K562 (cell line): ENCODE results near the gene FAM20B. TPM values are rescaled to one million over a fixed set of nuclear protein-coding genes. Genes with fewer than 3 reads are reported as not detected.

Source experiments
- FOS ChIP-seq: IDR thresholded peaks from 3 replicates; pipeline ENCODE4 v1.6.1; 2011; ENCODE audit not compliant: insufficient read length; ENCODE audit errors: extremely low read depth
- GTF2A2 ChIP-seq: IDR thresholded peaks from 2 replicates; pipeline ENCODE4 v1.6.1; 2016; ENCODE audit warnings: mild to moderate bottlenecking, missing genetic modification characterization, missing compliant biosample characterization
- KDM2B ChIP-seq: fragments of 250-450 bp; sonication (Bioruptor Pico); IDR thresholded peaks from 2 replicates; pipeline ENCODE4 v1.8.0; 2021; ENCODE audit warnings: mild to moderate bottlenecking, moderate library complexity
- LEF1 ChIP-seq: fragments of 450-650 bp; IDR thresholded peaks from 2 replicates; pipeline ENCODE4 v1.6.1; 2016; ENCODE audit warnings: mild to moderate bottlenecking
- MTA2 ChIP-seq: fragments of 450-650 bp; IDR thresholded peaks from 2 replicates; pipeline ENCODE4 v1.6.1; 2016; ENCODE audit warnings: low read depth
- NCOA1 ChIP-seq: fragments of 450-650 bp; IDR thresholded peaks from 2 replicates; pipeline ENCODE4 v1.6.1; 2016; ENCODE audit warnings: low read depth
- NCOA2 ChIP-seq, 2 experiments: fragments of 450-650 bp; IDR thresholded peaks; 2 replicates each; pipeline ENCODE4 v1.6.1; 2018; ENCODE audit warnings: mild to moderate bottlenecking in 2 of 2, moderate library complexity in 1 of 2; ENCODE audit not compliant: partially characterized antibody in 2 of 2
- NFIX ChIP-seq: fragments of 250-450 bp; sonication (Bioruptor Pico); IDR thresholded peaks from 2 replicates; pipeline ENCODE4 v1.4.0; 2020; ENCODE audit warnings: low read depth, mild to moderate bottlenecking, moderate library complexity
- PYGO2 ChIP-seq: fragments of 450-650 bp; IDR thresholded peaks from 2 replicates; pipeline ENCODE4 v1.6.1; 2016; ENCODE audit warnings: mild to moderate bottlenecking, missing genetic modification characterization, moderate library complexity, missing compliant biosample characterization
- SIX5 ChIP-seq, 2 experiments: IDR thresholded peaks; 2 replicates each; pipeline ENCODE4 v1.6.1; 2011; ENCODE audit warnings: low read length in 2 of 2, borderline replicate concordance in 1 of 2, low read depth in 1 of 2, mild to moderate bottlenecking in 1 of 2, moderate library complexity in 1 of 2; ENCODE audit not compliant: insufficient read depth in 1 of 2
- SNRNP70 ChIP-seq: fragments of 200-400 bp; formaldehyde crosslinking; optimal IDR thresholded peaks from 2 replicates; pipeline ENCODE3; 2017; ENCODE audit warnings: low read depth, low read length
- SRSF1 ChIP-seq: fragments of 200-400 bp; formaldehyde crosslinking; IDR thresholded peaks from 2 replicates; pipeline ENCODE4 v1.6.1; 2017; ENCODE audit warnings: mild to moderate bottlenecking, low read depth, low read length, moderate library complexity
- ZKSCAN1 ChIP-seq: fragments of 150-350 bp; IDR thresholded peaks from 2 replicates; pipeline ENCODE4 v1.6.1; 2016; ENCODE audit warnings: low read depth, low read length
- polyA plus RNA-seq, 8 experiments: library from polyadenylated mRNA; depleted of rRNA in 4 of 8; stranded (reverse) in 5 of 8; unstranded in 3 of 8; fragments of >200 nt; fragmentation: Nextera tagmentation in 2 of 8; fragmentation: Illumina TruSeq in 1 of 8; extraction: Ambion mirVana in 2 of 8; extraction: Trizol in 1 of 8; gene quantifications; 2 replicates each; pipeline versions ENCODE4 v1.2.1 to v1.2.3, GENCODE V29; 2011 to 2014; ENCODE audit warnings: inconsistent platforms in 1 of 8, missing spikeins in 1 of 8
- total RNA-seq, 7 experiments: library from RNA; depleted of rRNA in 6 of 7; stranded (reverse); fragments of >200 nt in 6 of 7; fragmentation: Illumina TruSeq in 2 of 7; extraction: Trizol in 2 of 7; gene quantifications; 2 replicates each; pipeline versions ENCODE4 v1.2.1 to v1.2.3, GENCODE V29; 2011 to 2021; ENCODE audit warnings: low replicate concordance in 1 of 7
- TF ChIP-seq, protein P1 (sequence below): fragments of 200-800 bp; sonication (Bioruptor generic); IDR thresholded peaks from 2 replicates; pipeline ENCODE4 v1.6.1; 2016; ENCODE audit warnings: missing genetic modification characterization, missing compliant biosample characterization
- TF ChIP-seq, protein P2 (sequence below): fragments of 200-400 bp; formaldehyde crosslinking; IDR thresholded peaks from 2 replicates; pipeline ENCODE4 v1.6.1; 2017; ENCODE audit warnings: mild to moderate bottlenecking, low read depth, low read length, moderate library complexity
- TF ChIP-seq, protein P3 (sequence below): fragments of 450-650 bp; IDR thresholded peaks from 2 replicates; pipeline ENCODE4 v1.6.1; 2017; ENCODE audit warnings: antibody characterized with exemption, mild to moderate bottlenecking

Gene FAM20B
- total and polyA plus RNA-seq, 9 of the 15 experiments (the other 6 are each of a cell fraction or from before 2014, with no cell fraction given): 7.2 to 67.5 (median 42.9) TPM

DNA sequence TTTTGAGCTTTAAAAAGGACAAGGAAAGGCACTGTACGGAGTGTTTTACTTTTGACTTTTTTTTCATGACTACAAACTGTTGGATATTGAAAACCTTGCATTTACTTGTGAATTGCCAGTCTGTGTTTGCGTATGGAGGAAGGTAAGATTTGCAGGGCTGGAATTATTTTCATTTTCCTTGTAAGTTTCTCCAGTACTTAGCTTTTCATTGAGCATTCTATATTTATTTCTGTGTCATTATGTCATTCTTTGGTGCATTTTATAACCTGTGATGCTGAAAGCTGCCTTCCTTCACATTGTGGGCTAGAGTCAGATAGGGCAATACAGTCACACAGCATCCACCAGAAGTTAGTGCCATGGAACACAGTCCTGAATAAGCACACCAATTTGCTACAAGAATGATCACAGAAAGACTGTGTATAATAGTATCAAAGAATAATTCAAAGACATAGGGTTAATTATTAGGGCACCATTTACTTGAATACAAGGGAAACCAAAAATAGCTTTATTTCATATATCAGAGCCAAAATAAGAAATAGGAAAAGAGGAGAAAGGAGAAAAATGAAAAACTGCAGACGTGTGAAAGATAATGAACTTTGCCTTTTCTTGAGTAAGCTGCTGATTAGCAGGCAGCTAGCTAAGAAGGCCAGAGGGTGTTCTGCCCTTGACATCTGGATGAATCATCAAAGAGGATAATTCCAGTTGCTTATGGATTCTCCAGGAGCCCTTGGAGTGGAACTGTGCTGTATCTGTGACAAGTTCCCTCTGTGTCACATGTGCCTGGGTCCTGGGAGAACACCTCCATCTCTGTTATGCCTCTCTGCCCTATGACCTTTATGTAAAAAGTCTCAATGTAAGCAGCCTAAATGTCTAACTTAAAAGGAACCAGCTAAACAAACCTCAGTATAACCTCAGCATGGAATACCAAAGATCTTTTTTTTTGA, 8.0 kb upstream of the FAM20B start (continued):
- TF ChIP-seq NCOA1 (no peak), NCOA2 (IDR thresholded peaks at IDR 0.05; ENCODE audit: partially characterized antibody in 2 of 2) (no peak), KDM2B (no peak), SRSF1 (no peak), SIX5 (IDR thresholded peaks at IDR 0.05; ENCODE audit: borderline replicate concordance in 1 of 2, insufficient read depth in 1 of 2, low read depth in 1 of 2, low read length in 2 of 2) (no peak), MTA2 (peak; percentile 62), FOS (peak; percentile 47), SNRNP70 (no peak), GTF2A2 (no peak), ZKSCAN1 (no peak), PYGO2 (tag) (no peak), LEF1 (peak; percentile 67; the same call in 1 of the 2 replicates), NFIX (CRISPR knock-in tag) (no peak)
- TF ChIP-seq, protein P1, sequence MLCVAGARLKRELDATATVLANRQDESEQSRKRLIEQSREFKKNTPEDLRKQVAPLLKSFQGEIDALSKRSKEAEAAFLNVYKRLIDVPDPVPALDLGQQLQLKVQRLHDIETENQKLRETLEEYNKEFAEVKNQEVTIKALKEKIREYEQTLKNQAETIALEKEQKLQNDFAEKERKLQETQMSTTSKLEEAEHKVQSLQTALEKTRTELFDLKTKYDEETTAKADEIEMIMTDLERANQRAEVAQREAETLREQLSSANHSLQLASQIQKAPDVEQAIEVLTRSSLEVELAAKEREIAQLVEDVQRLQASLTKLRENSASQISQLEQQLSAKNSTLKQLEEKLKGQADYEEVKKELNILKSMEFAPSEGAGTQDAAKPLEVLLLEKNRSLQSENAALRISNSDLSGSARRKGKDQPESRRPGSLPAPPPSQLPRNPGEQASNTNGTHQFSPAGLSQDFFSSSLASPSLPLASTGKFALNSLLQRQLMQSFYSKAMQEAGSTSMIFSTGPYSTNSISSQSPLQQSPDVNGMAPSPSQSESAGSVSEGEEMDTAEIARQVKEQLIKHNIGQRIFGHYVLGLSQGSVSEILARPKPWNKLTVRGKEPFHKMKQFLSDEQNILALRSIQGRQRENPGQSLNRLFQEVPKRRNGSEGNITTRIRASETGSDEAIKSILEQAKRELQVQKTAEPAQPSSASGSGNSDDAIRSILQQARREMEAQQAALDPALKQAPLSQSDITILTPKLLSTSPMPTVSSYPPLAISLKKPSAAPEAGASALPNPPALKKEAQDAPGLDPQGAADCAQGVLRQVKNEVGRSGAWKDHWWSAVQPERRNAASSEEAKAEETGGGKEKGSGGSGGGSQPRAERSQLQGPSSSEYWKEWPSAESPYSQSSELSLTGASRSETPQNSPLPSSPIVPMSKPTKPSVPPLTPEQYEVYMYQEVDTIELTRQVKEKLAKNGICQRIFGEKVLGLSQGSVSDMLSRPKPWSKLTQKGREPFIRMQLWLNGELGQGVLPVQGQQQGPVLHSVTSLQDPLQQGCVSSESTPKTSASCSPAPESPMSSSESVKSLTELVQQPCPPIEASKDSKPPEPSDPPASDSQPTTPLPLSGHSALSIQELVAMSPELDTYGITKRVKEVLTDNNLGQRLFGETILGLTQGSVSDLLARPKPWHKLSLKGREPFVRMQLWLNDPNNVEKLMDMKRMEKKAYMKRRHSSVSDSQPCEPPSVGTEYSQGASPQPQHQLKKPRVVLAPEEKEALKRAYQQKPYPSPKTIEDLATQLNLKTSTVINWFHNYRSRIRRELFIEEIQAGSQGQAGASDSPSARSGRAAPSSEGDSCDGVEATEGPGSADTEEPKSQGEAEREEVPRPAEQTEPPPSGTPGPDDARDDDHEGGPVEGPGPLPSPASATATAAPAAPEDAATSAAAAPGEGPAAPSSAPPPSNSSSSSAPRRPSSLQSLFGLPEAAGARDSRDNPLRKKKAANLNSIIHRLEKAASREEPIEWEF (CRISPR knock-in tag): no peak
- TF ChIP-seq, protein P2, sequence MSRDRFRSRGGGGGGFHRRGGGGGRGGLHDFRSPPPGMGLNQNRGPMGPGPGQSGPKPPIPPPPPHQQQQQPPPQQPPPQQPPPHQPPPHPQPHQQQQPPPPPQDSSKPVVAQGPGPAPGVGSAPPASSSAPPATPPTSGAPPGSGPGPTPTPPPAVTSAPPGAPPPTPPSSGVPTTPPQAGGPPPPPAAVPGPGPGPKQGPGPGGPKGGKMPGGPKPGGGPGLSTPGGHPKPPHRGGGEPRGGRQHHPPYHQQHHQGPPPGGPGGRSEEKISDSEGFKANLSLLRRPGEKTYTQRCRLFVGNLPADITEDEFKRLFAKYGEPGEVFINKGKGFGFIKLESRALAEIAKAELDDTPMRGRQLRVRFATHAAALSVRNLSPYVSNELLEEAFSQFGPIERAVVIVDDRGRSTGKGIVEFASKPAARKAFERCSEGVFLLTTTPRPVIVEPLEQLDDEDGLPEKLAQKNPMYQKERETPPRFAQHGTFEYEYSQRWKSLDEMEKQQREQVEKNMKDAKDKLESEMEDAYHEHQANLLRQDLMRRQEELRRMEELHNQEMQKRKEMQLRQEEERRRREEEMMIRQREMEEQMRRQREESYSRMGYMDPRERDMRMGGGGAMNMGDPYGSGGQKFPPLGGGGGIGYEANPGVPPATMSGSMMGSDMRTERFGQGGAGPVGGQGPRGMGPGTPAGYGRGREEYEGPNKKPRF: no peak
- TF ChIP-seq, protein P3, sequence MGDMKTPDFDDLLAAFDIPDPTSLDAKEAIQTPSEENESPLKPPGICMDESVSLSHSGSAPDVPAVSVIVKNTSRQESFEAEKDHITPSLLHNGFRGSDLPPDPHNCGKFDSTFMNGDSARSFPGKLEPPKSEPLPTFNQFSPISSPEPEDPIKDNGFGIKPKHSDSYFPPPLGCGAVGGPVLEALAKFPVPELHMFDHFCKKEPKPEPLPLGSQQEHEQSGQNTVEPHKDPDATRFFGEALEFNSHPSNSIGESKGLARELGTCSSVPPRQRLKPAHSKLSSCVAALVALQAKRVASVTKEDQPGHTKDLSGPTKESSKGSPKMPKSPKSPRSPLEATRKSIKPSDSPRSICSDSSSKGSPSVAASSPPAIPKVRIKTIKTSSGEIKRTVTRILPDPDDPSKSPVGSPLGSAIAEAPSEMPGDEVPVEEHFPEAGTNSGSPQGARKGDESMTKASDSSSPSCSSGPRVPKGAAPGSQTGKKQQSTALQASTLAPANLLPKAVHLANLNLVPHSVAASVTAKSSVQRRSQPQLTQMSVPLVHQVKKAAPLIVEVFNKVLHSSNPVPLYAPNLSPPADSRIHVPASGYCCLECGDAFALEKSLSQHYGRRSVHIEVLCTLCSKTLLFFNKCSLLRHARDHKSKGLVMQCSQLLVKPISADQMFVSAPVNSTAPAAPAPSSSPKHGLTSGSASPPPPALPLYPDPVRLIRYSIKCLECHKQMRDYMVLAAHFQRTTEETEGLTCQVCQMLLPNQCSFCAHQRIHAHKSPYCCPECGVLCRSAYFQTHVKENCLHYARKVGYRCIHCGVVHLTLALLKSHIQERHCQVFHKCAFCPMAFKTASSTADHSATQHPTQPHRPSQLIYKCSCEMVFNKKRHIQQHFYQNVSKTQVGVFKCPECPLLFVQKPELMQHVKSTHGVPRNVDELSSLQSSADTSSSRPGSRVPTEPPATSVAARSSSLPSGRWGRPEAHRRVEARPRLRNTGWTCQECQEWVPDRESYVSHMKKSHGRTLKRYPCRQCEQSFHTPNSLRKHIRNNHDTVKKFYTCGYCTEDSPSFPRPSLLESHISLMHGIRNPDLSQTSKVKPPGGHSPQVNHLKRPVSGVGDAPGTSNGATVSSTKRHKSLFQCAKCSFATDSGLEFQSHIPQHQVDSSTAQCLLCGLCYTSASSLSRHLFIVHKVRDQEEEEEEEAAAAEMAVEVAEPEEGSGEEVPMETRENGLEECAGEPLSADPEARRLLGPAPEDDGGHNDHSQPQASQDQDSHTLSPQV: peak; percentile 81
